ENCODE results near the gene MRGPRD.
A peak's percentile ranks its signal among the peaks of the same experiment; 100 is the strongest.

The MRGPRD gene, protein sequence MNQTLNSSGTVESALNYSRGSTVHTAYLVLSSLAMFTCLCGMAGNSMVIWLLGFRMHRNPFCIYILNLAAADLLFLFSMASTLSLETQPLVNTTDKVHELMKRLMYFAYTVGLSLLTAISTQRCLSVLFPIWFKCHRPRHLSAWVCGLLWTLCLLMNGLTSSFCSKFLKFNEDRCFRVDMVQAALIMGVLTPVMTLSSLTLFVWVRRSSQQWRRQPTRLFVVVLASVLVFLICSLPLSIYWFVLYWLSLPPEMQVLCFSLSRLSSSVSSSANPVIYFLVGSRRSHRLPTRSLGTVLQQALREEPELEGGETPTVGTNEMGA

DNA sequence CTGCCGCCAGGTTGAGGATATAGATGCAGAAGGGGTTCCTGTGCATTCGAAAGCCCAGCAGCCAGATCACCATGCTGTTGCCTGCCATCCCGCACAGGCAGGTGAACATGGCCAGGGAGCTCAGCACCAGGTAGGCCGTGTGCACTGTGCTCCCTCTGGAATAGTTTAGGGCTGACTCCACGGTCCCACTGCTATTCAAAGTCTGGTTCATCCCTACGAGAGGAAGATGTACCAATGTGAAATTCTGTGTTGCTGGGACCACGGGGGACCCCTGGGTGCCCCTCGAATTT is at the start of gene MRGPRD:
TSS of gene MRGPRD (minus strand) at position 211 of the 290 bp plus-strand sequence. CDS start at position 211, 0 bp downstream.
- no peak for DNase-seq (ENCODE audit: low spot score)

DNA sequence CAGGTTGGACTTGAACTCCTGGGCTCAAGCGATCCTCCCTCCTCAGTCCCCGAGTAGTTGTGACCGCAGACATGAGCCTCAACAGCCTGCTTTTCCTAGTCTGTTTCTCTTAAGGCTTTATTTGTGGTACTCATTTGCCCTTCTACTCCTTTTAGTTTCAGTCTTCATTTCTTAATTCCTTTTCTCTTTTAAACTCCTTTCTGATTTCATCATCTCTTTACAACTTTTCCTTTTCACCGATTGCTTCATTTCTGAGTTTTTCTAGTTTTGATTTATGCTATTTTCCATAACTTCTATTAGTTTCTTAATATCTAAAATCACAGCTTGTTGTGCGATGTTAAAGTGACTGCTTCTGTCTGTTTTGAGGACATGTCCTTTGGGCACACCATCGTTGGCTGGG is 49.5 kb upstream of the MRGPRD start:
- no peak for DNase-seq (ENCODE audit: low spot score)

DNA sequence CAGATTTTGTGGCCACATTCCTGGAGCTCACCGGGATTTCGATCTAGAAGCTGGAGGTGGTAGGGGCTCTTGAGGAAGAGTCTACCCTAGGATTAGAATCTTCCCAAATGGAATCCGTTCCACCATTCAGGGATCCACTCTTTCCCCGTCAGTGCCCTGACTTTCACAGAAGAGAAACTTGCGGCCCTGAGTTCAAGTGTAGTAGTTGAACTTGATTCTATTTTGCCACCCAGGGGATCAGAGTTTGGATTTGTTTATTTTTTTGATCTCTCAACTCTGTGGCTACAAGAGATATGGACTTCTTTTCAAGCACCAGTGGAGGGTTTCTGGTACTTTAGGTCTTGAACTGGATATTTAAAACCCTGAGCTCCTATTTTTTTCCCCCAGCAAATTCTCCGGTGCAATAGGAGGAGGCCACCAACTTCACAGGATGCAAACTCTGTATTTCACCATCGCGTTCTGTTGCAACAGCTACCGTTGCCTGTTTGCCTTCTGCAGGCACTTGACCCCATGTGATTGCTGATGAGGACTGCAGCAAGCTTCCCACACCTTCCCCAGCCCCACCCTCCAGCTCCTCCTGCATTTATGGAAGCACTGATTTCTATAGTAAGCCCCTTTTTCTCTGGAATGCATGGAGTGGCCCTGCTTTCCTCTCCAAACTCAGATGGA is 47.1 kb upstream of the MRGPRD start:
- DNase-seq (ENCODE audit: low spot score): no peak

DNA sequence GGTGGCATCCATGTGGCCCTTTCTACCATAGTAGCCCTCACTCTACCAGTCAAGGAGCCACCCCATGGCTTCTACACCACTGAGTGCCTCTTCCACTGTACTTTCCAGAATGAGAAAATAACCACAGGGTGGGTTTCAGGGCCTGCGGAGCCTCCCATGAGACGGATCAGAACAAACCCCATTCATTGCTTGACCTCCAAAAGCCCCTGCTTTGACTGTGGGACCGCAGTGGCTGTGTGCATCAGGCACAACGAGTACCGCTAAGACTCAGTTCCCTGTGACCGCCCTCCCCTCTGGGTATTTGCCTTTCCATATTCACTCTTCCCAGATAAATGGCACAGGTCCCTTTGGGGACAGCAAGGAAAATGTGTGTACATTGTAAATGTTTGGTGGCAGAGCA is 43.7 kb upstream of the MRGPRD start:
- DNase-seq (ENCODE audit: low spot score): no peak

DNA sequence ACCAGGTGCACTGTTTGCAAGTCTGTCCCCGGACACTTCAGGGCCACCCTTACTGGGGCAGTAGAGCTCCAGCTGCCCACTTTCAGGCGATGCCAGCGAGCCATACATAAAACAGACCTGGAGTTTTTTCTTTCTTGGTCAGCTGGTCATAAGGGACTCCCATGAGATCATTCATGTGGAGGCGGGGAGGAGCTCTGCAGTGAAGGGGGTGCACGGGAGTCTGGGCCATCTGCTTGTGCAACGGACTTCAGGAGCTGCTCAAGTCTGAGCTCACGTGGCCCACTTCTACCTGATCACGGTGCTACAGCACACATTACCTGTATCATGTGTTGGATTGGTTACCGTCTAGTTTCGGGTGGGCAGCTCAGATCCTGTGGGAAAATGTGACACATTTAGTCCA is 41.5 kb upstream of the MRGPRD start:
- DNase-seq (ENCODE audit: low spot score): no peak

DNA sequence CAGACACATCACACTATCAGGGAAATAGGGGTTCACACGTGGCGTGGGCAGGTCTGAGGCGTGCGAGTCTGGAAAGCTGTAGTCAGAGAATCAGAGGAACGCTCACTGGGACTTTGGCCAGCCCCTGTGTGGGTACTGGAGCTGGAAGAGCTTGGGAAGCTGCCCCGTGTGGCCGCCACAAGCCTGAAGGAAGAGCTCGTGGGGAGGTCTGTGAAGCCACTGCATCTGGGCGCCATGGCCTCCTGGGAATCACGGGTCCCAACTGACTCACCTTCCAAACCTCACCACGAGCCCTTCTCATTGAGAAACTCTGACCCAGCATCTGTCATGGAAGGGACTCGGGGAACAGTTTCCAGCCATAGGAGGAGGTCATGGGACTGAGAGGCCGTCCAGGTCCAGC is 38.1 kb upstream of the MRGPRD start:
- no peak for DNase-seq (ENCODE audit: low spot score)

DNA sequence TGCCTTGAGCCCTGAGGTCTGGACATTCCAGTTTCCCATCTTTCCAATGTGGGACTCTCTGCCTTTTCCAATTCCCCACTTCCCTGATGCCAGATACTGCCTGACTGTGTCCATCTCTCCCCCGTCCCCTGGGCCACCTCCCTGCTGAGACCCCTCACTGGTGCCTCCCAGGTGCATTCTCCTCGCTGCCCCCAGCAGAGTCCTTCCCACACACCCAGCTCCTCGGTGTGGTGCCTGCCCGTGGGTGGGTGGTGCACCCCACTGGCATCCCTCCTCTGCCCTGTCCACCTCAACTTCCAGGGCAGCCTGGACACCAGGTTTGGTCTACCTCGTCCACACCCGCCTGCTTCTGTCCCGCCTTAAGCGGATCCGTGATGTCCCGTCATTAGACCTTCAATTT is 37.2 kb upstream of the MRGPRD start:
- DNase-seq (ENCODE audit: low spot score): no peak

DNA sequence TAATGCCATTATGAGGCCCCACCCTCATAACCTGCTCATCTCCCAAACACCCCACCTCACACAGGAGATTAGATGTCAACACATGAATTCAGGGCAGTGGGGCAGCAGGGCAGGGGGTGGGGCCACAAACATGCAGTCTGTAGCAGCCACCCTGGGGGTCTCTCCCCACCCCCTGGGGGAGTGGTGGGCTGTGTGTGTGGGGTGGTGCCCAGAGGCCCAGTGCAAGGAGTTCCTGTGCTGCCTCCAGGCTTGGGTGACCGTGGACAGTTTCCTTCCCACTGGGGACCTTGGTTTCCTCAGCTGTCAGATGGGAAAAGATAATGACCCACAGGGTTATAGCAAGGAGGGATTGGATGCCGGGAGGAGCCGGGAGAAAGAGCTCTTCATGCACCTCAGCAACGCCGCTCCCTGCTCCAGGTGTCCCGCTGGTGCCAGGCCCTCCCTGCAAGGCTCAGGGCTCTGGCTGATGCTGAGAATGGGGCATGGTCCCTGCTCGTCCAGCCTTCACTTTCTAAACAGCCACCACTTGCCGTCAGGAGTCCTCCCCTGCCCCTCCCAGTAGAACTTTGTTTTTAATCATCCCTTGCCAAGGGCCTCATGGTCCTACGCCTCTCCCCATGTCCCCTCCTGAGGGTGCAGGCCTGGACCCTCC is 34.2 kb upstream of the MRGPRD start:
- no peak for DNase-seq (ENCODE audit: low spot score)

DNA sequence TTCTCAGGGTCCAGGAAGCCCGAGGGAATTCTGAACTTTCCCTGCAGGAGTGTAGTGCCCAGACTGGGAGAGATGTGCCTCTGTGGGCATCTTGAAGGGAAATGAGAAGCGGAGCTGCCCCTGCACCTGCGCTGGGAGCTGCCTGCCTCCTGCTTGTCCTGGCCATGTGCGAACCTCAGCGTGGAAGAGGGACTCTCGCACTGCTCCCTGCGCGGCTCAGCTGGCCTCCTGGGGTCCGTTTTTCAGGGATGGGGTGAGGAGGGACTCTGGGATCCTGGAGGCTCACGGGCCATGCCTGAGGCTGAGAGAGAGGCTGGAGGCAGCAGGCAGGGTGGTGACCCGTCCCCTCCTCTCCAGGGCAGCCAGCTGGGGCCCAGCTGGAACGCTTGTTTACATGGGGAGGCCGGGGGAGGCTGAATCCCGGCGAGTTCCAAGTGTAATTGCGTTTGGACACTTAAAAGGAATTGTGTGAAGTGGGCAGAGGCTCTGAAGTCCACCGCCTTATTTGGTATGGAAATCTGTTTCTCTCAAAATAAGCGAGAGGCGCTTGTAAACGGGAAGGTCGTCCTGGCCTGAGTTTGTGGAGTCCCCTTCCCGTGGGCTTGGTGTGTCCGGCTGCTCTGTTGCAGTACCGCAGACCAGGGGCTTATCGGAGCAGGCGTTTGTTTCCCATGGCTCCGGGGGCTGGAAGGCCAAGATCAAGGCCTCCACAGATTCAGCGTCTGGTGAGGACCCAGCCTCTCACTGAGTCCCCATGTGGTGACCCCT is 33.5 kb upstream of the MRGPRD start:
- no peak for DNase-seq (ENCODE audit: low spot score)

DNA sequence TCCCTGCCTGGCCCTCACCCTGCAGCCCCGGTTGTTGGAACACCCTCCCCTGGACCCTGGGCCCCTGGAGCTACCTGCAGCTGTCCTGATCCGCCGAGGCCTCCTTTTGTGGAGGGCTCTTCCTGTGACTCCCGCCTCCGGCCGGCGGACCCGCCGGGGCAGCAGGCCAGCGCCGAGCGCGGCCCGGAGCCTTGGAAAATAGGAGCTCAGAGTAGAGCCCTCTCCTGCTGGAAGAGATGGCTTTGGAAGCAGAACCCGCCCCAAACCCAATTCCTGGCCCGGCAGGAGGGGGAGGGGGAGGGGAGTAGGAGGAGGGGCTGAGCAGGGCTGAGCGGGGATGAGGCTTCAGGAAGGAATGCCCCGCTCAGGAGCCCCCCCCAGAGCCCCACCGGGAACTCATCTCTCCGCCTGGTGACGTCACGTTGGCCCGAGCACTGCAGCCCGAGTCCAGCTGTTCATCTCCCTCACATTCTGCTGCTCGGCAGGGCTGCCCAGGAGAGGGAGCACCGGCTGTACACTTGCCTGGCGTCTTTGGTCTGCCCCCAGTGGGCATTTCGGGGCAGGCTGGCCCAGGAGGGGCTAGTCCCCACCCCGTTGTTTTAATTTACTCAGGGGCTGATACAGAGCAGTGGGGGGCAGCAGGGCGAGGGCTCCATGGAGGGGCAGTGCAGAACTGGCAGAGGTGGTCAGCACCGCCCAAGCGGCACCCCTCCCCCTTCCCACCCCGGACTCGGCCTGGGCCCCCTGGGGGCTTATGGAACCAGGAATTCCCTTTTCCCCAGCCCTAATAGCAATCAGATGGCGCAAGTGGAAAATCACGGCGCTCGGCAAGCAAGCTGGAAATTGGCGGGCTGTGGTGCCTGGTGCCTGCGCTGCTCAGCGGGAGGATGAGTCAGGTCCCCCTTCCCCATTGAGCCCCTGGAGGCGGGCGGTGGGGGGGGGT is 32.5 kb upstream of the MRGPRD start, which contains the start of gene MRGPRF:
TSS of gene MRGPRF (minus strand) at position 238 of the 943 bp plus-strand sequence. CDS start 3,345 bp downstream, outside the sequence.
- DNase-seq (ENCODE audit: low spot score): no peak

DNA sequence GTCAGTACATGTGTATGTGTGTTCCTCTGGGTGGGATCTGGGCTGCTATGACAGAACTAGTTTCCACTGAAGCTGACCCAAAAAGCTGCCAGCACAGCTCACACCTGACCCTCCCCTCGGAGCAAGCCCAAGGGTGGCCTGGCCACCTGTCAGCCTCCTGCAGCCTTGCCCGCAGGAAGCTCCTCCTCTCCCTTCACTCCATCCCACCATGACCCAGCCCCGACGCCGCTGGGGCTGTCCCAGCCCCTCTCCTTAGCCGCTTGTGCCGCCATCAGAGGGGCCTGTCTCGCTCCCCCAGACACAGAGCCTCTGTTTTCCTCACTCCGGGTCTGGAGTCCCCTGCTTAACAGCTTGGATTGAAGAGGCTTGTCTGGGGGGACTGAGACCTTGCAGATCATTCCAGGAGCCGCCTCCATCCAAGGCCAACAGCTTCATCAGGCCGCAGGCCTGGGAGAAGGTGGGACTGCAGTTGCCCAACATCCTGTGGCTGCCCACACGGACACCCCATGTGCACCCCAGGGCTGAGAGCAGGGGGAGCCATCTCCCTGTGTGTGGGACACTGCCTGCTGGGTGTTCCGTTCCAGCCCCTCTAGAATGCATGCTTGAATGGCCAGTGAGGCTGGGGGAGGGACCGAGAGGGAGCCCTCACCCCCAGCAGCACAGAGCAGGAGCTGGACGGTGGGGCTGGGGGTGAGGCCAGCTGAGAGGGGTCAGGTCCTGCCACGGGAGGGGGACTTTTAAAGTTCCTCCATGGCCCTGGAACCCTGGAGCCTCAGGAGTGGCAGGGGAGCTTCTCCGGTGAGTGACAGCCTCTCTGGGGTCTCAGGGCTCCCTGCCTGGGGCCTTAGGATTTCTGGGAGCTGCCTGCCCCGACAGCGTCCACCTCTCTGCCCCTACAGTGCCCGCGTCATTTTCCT is 31.6 kb upstream of the MRGPRD start:
- no peak for DNase-seq (ENCODE audit: low spot score)

DNA sequence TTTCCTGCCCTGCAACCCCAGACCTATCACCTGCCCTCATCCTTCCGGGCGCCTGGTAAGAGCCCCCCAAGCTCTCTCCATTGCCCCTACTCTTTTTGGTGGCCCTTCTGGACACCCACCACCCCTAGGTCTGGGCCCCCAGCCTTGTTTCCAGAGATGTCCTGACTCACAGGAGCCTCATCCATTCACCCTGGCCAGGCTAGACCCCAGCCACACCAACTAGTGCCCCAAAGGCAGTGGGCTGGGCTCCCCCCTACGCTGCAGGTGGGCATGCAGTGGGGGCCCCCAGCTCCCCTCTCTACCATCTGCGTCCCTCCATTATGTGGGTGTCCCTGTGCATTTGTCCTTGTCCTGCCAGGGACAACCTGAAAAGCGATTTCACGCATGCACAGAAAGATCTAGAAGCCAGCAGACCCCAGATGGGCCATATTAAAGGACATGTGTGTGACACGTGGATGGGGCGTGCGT is 30.9 kb upstream of the MRGPRD start:
- DNase-seq (ENCODE audit: low spot score): no peak

DNA sequence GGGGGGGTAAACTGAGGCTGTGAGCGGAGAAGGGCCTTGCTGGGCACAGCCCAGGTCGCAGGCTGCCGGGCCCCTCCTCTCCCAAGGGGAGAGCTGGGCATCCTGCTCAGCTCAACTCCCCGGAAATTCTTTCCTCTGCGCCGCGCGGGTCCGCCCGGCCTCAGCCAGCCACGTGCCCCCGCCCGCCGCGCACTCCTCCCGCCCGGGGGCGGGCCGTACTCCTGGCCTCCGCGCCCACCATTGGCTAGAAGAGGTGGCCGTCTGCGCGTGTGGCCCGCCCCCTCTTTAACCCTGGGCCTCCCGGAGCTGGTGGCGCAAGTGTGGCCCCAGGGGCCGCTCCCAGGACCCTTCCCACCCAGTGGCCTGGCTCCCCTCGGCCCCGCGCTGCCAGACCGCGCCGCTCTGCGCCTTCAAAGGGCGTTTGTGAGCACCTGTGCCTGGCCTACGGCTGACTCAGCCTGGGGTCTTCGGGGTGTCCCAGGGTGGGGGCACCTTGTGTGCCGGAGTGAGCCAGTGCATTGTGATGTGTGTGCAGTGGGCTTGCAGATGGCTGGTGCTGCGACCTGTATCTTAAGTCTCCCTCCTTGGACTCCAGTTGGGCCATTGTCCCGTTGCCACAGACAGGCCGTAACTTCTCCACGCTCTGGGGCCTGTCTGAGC is 30.3 kb upstream of the MRGPRD start:
- DNase-seq (ENCODE audit: low spot score): peak; percentile 27

DNA sequence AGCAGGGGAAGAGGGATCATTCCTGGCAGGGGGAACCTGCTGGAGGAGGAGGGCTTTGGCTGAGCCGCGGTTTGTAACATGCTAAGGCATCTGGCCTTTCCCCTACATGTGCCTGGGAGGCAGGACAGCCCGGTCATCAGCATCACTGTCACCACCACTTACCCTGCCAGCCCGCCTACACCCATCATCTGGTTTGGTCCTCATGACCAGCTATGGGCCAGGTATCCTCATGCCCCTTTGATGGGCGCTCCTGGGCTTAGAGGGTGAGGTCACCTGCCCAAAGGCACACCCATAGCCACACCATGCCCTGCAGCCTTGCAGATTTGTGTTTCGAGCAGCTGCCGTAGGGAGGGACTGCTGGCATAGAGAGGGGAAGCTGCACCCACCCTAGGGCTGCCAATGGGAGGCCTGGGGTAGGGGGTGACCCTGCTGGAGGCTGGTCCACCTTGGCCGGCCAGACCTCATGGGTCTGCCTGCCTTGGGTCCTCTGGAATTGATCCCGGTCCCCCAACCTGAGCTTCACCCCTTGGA is 29.6 kb upstream of the MRGPRD start:
- no peak for DNase-seq (ENCODE audit: low spot score)

DNA sequence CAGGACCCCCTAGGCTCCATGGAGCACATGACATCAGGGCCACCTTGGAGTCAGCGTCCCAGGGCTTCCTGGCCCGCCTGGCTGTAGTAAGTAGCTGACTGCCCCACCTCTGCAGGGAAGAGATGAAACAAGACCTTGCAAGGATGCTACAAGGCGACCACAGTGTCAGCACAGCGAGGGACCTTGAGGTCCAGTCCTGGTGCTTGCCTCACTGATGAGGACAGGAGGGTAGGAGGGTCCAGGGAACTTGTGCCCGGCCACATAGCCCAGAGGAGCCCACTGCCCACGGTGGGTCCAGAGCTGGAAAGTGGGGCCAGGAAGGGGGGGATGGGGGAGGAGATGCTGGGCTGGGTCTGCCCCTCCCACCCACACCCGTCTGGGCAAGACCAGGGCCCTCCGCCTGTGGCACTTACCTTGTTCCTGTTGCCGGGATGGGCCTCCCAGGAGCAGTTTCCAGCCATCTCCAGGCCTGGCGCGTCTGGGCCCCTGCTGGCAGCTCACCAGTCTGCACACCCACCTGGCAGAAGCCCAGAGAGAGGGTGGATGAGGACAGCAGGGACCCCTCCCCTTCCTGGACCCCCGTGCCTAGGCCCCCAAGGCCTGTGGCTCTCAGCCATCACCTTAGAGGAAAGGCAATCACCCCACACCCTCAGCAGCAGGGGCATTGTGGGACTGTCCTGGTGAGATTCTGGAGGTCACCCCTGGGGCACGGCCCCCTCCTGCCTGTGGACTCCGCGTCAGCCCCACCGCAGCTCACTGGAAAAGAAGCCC is 28.8 kb upstream of the MRGPRD start:
- no peak for DNase-seq (ENCODE audit: low spot score)

DNA sequence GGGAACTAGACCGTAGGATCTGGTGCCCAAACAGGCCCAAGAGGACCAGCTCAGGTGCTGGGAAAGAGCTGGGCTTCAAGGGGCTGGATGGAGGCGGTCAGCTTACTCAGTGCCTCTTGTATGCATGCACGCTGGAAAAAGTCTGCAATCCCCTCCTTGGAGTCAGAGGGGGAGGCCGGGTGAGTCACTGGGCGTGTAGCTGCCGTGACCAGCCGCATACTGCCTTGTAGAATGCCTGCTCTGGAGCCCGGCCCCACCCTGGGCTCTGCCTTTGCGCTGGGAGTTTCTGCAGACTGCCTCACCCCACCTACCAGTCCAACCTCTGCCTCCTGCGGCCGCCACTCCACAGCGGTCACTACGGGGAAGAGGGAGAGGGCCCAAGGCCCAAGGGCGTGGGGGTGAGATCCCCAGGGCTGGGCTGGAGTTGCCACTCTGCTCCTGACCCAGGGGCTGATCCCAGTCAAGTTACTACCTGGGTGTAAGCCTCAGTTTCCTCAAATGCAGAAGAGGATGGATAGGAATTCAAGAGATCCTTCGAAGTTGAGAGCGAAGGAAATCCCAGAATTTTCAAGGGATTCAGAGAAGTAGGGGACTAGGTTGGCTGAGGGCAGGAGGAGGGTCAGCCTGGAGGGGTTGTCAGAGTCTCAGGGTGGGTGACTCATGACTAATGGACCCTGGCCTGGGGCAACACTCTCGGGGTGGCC is 28.1 kb upstream of the MRGPRD start:
- peak; percentile 91 for DNase-seq (ENCODE audit: low spot score)

DNA sequence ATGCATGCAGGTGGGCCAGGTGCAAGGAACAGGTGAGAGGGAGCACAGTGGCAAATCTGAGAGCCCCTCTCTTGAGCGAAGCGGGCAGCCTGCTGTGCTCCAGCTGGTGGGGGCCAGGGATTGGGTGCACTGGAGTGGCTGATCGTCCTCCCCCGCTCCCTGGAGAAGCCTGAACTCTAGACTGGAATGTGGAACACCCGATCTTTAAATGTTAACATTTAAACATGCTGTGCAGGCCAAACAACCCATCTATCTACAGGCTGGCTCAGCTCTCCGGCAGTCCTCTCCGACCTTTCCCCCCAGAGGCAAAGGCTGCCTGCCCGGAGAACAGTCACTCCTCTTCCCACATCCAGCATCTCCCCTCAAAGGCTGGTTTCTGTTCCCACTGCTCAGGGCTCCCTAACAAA is 27.2 kb upstream of the MRGPRD start:
- DNase-seq (ENCODE audit: low spot score): no peak

DNA sequence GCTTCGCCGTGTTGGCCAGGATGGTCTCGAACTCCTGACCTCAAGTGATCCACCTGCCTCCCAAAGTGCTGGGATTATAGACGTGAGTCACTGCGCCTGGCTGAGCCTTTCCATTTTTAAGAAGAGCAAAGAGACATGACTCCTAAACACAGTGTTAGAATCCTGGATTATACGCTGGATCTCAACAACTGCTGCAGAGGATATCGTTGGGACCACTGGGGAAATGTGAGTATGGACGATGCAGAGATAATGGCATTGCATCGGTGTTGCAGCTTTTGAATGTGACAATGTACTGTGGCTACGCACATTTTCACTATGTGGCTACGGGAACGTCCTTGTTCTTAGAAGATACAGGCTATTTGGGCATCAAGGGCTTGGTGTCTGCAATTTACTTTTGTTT is 26.0 kb upstream of the MRGPRD start:
- DNase-seq (ENCODE audit: low spot score): no peak

Measured in LoVo (cell line).